K562 (cell line): ENCODE measurements around the gene IRAK2. TPM values are rescaled to one million over a fixed set of nuclear protein-coding genes. Genes with fewer than 3 reads are reported as not detected.

ENCODE experiments used
- CBX5 ChIP-seq: IDR thresholded peaks from 2 replicates; pipeline ENCODE4 v1.6.1; 2014; ENCODE audit warnings: low read depth, borderline replicate concordance
- GTF2F1 ChIP-seq: IDR thresholded peaks from 2 replicates; pipeline ENCODE4 v1.6.1; 2011; ENCODE audit warnings: low read depth, low read length, improper control_type of control experiment
- JUN ChIP-seq, 2 experiments: sonication (generic) in 1 of 2; formaldehyde crosslinking in 1 of 2; IDR thresholded peaks; 2 replicates each; pipeline versions ENCODE4 v1.6.1 to v1.8.0; 2012 to 2022; ENCODE audit warnings: borderline replicate concordance in 2 of 2, mild to moderate bottlenecking in 2 of 2, improper control_type of control experiment in 1 of 2, low read depth in 1 of 2, low read length in 1 of 2, missing genetic modification reagents in 1 of 2
- PHB ChIP-seq: fragments of 250-450 bp; sonication (Bioruptor Pico); IDR thresholded peaks from 2 replicates; pipeline ENCODE4 v1.5.0; 2021
- POU5F1 ChIP-seq: fragments of 150-350 bp; IDR thresholded peaks from 2 replicates; pipeline ENCODE4 v1.6.1; 2014; ENCODE audit warnings: borderline replicate concordance, low read length, low read depth, mild to moderate bottlenecking; ENCODE audit not compliant: partially characterized antibody
- XRCC3 ChIP-seq: fragments of 450-650 bp; IDR thresholded peaks from 2 replicates; pipeline ENCODE4 v1.6.1; 2017; ENCODE audit warnings: mild to moderate bottlenecking, moderate library complexity
- polyA plus RNA-seq, 8 experiments: library from polyadenylated mRNA; depleted of rRNA in 4 of 8; stranded (reverse) in 5 of 8; unstranded in 3 of 8; fragments of >200 nt; fragmentation: Nextera tagmentation in 2 of 8; fragmentation: Illumina TruSeq in 1 of 8; extraction: Ambion mirVana in 2 of 8; extraction: Trizol in 1 of 8; gene quantifications; 2 replicates each; pipeline versions ENCODE4 v1.2.1 to v1.2.3, GENCODE V29; 2011 to 2014; ENCODE audit warnings: inconsistent platforms in 1 of 8, missing spikeins in 1 of 8
- total RNA-seq, 7 experiments: library from RNA; depleted of rRNA in 6 of 7; stranded (reverse); fragments of >200 nt in 6 of 7; fragmentation: Illumina TruSeq in 2 of 7; extraction: Trizol in 2 of 7; gene quantifications; 2 replicates each; pipeline versions ENCODE4 v1.2.1 to v1.2.3, GENCODE V29; 2011 to 2021; ENCODE audit warnings: low replicate concordance in 1 of 7
- TF ChIP-seq, protein P1 (sequence below): sonication (generic); formaldehyde crosslinking; IDR thresholded peaks from 2 replicates; pipeline ENCODE4 v1.8.1; 2023; ENCODE audit warnings: missing genetic modification reagents, mild to moderate bottlenecking, borderline replicate concordance
- TF ChIP-seq, protein P2 (sequence below), 2 experiments: IDR thresholded peaks; 2 replicates each; pipeline ENCODE4 v1.6.1; 2011; ENCODE audit warnings: borderline replicate concordance in 1 of 2, control low read depth in 1 of 2, low read depth in 1 of 2, low read length in 1 of 2, mild to moderate bottlenecking in 1 of 2, mixed read lengths in 1 of 2, moderate library complexity in 1 of 2; ENCODE audit not compliant: insufficient read depth in 1 of 2, insufficient read length in 1 of 2, poor library complexity in 1 of 2, severe bottlenecking in 1 of 2; ENCODE audit errors: extremely low read depth in 1 of 2
- TF ChIP-seq, protein P3 (sequence below): fragments of 450-650 bp; formaldehyde crosslinking; IDR thresholded peaks from 2 replicates; pipeline ENCODE4 v1.4.0; 2020; ENCODE audit warnings: mild to moderate bottlenecking, moderate library complexity
- TF ChIP-seq, protein P4 (sequence below): fragments of 450-650 bp; conservative IDR thresholded peaks from 2 replicates; pipeline ENCODE4 v1.6.1; 2016; ENCODE audit warnings: missing genetic modification characterization, low read depth, mild to moderate bottlenecking, control low read depth, missing compliant biosample characterization
- TF ChIP-seq, protein P5 (sequence below), 2 experiments: fragments of 250-450 bp in 1 of 2; fragments of 450-650 bp in 1 of 2; sonication (Bioruptor Pico) in 1 of 2; IDR thresholded peaks; 2 replicates each; pipeline versions ENCODE4 v1.6.1 to v1.8.0; 2016 to 2021; ENCODE audit warnings: mild to moderate bottlenecking in 2 of 2, moderate library complexity in 2 of 2, missing compliant biosample characterization in 1 of 2, missing genetic modification characterization in 1 of 2
- TF ChIP-seq, protein P6 (sequence below): fragments of 250-450 bp; sonication (Bioruptor Pico); IDR thresholded peaks from 2 replicates; pipeline ENCODE4 v1.8.0; 2022; ENCODE audit warnings: moderate library complexity, mild to moderate bottlenecking, inconsistent platforms

The IRAK2 gene
- total and polyA plus RNA-seq, 9 of the 15 experiments (the other 6 are each of a cell fraction or from before 2014, with no cell fraction given), result 0.42 to 4.4 (median 2.7) TPM

DNA sequence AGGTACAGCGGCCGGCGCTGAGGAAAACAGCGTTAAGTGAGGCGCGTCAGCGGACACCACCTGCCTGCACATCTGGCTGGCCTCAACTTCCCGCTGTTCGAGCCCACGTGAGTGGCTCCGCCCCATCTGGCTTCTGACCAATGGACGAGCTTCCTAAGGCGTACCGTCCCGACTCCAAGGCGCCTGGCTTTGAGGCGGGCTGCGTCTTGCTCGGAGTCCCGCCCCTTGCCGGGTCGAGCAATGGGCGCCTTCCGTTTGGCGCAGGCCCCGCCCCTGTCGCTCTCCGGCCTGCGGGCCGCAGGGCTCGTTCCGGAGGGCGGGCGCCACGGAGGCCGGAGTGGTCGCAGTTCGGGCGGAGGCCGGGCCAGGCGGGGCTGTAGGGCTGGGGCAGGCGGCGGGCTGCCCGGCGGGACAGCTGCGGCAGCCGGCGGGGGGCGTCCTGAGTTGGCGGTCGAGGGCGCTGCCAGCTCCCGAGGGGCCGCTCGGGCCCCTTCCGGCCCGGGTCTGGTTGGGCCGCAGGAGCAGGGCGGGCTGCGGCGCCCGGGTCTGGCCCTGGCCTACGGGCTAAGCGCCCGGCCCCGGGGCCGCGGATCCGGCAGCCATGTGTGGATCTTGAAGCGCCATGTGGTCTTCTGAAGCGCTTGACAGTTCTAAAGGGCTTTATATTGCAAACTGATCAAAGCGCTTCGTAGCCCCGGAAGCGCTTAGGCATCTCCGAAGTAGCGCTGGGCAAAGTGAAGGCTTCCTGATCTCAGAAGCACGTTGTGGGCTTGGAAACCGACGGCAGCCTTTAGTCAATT lies 83.7 kb downstream of the IRAK2 start, which contains the start of gene TATDN2 (continued):
- TF ChIP-seq, protein P1, sequence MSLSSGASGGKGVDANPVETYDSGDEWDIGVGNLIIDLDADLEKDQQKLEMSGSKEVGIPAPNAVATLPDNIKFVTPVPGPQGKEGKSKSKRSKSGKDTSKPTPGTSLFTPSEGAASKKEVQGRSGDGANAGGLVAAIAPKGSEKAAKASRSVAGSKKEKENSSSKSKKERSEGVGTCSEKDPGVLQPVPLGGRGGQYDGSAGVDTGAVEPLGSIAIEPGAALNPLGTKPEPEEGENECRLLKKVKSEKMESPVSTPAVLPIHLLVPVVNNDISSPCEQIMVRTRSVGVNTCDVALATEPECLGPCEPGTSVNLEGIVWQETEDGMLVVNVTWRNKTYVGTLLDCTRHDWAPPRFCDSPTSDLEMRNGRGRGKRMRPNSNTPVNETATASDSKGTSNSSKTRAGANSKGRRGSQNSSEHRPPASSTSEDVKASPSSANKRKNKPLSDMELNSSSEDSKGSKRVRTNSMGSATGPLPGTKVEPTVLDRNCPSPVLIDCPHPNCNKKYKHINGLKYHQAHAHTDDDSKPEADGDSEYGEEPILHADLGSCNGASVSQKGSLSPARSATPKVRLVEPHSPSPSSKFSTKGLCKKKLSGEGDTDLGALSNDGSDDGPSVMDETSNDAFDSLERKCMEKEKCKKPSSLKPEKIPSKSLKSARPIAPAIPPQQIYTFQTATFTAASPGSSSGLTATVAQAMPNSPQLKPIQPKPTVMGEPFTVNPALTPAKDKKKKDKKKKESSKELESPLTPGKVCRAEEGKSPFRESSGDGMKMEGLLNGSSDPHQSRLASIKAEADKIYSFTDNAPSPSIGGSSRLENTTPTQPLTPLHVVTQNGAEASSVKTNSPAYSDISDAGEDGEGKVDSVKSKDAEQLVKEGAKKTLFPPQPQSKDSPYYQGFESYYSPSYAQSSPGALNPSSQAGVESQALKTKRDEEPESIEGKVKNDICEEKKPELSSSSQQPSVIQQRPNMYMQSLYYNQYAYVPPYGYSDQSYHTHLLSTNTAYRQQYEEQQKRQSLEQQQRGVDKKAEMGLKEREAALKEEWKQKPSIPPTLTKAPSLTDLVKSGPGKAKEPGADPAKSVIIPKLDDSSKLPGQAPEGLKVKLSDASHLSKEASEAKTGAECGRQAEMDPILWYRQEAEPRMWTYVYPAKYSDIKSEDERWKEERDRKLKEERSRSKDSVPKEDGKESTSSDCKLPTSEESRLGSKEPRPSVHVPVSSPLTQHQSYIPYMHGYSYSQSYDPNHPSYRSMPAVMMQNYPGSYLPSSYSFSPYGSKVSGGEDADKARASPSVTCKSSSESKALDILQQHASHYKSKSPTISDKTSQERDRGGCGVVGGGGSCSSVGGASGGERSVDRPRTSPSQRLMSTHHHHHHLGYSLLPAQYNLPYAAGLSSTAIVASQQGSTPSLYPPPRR, result no peak
- TF ChIP-seq, protein P2, sequence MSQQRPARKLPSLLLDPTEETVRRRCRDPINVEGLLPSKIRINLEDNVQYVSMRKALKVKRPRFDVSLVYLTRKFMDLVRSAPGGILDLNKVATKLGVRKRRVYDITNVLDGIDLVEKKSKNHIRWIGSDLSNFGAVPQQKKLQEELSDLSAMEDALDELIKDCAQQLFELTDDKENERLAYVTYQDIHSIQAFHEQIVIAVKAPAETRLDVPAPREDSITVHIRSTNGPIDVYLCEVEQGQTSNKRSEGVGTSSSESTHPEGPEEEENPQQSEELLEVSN (IDR thresholded peaks at IDR 0.05; ENCODE audit: borderline replicate concordance in 1 of 2, extremely low read depth in 1 of 2, insufficient read depth in 1 of 2, insufficient read length in 1 of 2, low read depth in 1 of 2, low read length in 1 of 2, poor library complexity in 1 of 2, severe bottlenecking in 1 of 2), result peak; percentile 98 to 99
- TF ChIP-seq, protein P3, sequence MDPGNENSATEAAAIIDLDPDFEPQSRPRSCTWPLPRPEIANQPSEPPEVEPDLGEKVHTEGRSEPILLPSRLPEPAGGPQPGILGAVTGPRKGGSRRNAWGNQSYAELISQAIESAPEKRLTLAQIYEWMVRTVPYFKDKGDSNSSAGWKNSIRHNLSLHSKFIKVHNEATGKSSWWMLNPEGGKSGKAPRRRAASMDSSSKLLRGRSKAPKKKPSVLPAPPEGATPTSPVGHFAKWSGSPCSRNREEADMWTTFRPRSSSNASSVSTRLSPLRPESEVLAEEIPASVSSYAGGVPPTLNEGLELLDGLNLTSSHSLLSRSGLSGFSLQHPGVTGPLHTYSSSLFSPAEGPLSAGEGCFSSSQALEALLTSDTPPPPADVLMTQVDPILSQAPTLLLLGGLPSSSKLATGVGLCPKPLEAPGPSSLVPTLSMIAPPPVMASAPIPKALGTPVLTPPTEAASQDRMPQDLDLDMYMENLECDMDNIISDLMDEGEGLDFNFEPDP (CRISPR knock-in tag), result no peak
- TF ChIP-seq XRCC3 (no peak), JUN (IDR thresholded peaks at IDR 0.05; ENCODE audit: borderline replicate concordance, low read depth, low read length) (peak; percentile 37; the same call in 1 of the 2 replicates), JUN (CRISPR knock-in tag; IDR thresholded peaks at IDR 0.05; ENCODE audit: borderline replicate concordance) (peak; percentile 24; the same call in 1 of the 2 replicates), PHB (no peak), CBX5 (0 out of 2 replicates have a peak, but pooled peaks have one; percentile 23), GTF2F1 (no peak), POU5F1 (no peak)
- TF ChIP-seq, protein P4, sequence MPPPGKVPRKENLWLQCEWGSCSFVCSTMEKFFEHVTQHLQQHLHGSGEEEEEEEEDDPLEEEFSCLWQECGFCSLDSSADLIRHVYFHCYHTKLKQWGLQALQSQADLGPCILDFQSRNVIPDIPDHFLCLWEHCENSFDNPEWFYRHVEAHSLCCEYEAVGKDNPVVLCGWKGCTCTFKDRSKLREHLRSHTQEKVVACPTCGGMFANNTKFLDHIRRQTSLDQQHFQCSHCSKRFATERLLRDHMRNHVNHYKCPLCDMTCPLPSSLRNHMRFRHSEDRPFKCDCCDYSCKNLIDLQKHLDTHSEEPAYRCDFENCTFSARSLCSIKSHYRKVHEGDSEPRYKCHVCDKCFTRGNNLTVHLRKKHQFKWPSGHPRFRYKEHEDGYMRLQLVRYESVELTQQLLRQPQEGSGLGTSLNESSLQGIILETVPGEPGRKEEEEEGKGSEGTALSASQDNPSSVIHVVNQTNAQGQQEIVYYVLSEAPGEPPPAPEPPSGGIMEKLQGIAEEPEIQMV, result no peak
- TF ChIP-seq, protein P5, sequence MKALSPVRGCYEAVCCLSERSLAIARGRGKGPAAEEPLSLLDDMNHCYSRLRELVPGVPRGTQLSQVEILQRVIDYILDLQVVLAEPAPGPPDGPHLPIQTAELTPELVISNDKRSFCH (CRISPR knock-in tag; IDR thresholded peaks at IDR 0.05), result no peak
- TF ChIP-seq, protein P5 (tag; IDR thresholded peaks at IDR 0.05), result no peak
- TF ChIP-seq, protein P6, sequence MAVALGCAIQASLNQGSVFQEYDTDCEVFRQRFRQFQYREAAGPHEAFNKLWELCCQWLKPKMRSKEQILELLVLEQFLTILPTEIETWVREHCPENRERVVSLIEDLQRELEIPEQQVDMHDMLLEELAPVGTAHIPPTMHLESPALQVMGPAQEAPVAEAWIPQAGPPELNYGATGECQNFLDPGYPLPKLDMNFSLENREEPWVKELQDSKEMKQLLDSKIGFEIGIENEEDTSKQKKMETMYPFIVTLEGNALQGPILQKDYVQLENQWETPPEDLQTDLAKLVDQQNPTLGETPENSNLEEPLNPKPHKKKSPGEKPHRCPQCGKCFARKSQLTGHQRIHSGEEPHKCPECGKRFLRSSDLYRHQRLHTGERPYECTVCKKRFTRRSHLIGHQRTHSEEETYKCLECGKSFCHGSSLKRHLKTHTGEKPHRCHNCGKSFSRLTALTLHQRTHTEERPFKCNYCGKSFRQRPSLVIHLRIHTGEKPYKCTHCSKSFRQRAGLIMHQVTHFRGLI, result no peak
